Measurements from ENCODE around the gene BMP2K. TPM values are rescaled to one million over a fixed set of nuclear protein-coding genes. Genes with fewer than 3 reads are reported as not detected.

The BMP2K gene
- total and polyA plus RNA-seq, 2 experiments from 2014 or later: 8.2 to 32.5 TPM

GRCh38 chr4:78936989-78937388 lies 160.8 kb downstream of the BMP2K start:
- H3K4me1 Mint-ChIP-seq: peaks cover 31% of the 10 kb centered on the region
- no peak overlapping the region for H2AFZ ChIP-seq
- H3K4me1 ChIP-seq (ENCODE audit: insufficient read depth): peaks cover 27% of the 10 kb centered on the region
- no peaks in the 10 kb centered on the region for H3F3A ChIP-seq (replicated peaks; ENCODE audit: low read depth)
- no peaks in the 10 kb centered on the region for H3K9me3 Mint-ChIP-seq
- no peak overlapping the region for H3K27ac ChIP-seq (ENCODE audit: low read depth)
- ATAC-seq: no peak
- peaks cover 19% of the 10 kb centered on the region for H3K27me3 ChIP-seq (ENCODE audit: insufficient read depth)
- peak overlapping the region; percentile 94 for H3K4me2 ChIP-seq
- H3K4me3 Mint-ChIP-seq: peak overlapping the region; percentile 42
- no peaks in the 10 kb centered on the region; the same call in 1 of the 2 replicates for H3K36me3 ChIP-seq (ENCODE audit: insufficient read depth)
- DNase-seq (ENCODE audit: low spot score): peak; percentile 44
- H3K4me3 ChIP-seq: 0 out of 2 replicates have a peak overlapping the region, but pooled peaks have one; percentile 12
- H3K27me3 Mint-ChIP-seq (ENCODE audit: insufficient read depth, low read depth, poor library complexity): peaks cover 10% of the 10 kb centered on the region
- no peak for TF ChIP-seq EZH2 (IDR thresholded peaks at IDR 0.05; ENCODE audit: low read depth, unreplicated experiment)
- no peak for TF ChIP-seq NANOG (IDR thresholded peaks at IDR 0.05; ENCODE audit: borderline replicate concordance)
- TF ChIP-seq POLR2AphosphoS5 (IDR thresholded peaks at IDR 0.05; ENCODE audit: low read depth): no peak
- TF ChIP-seq REST (IDR thresholded peaks at IDR 0.05; ENCODE audit: unreplicated experiment): no peak
- no peak for TF ChIP-seq JUNB (IDR thresholded peaks at IDR 0.05; ENCODE audit: unreplicated experiment)
- TF ChIP-seq ZNF462 (CRISPR knock-in tag; IDR thresholded peaks at IDR 0.05): no peak
- TF ChIP-seq STAT1 (IDR thresholded peaks at IDR 0.05; ENCODE audit: unreplicated experiment): no peak
- no peak for TF ChIP-seq EZH2phosphoT487 (IDR thresholded peaks at IDR 0.05; ENCODE audit: unreplicated experiment)
- no peak for TF ChIP-seq ZNF114 (CRISPR knock-in tag; IDR thresholded peaks at IDR 0.05)
- TF ChIP-seq ZNF331 (CRISPR knock-in tag; IDR thresholded peaks at IDR 0.05; ENCODE audit: low read depth): no peak
- TF ChIP-seq ETS1 (IDR thresholded peaks at IDR 0.05): no peak
- no peak for TF ChIP-seq CTCF (conservative IDR thresholded peaks at IDR 0.05; ENCODE audit: low read depth in 2 of 2)
- no peak for TF ChIP-seq CREB1 (CRISPR knock-in tag; IDR thresholded peaks at IDR 0.05; ENCODE audit: low read depth)
- no peaks in the 10 kb centered on the region for H3K9me2 ChIP-seq (ENCODE audit: insufficient read depth)
- peaks cover 3% of the 10 kb centered on the region; the same call in 1 of the 3 replicates for H3K36me3 Mint-ChIP-seq (ENCODE audit: low read depth)
- peaks cover 18% of the 10 kb centered on the region for H3K79me2 ChIP-seq (replicated peaks; ENCODE audit: insufficient read depth)
- peaks cover 3% of the 10 kb centered on the region; the same call in 1 of the 2 replicates for H4K20me1 ChIP-seq (replicated peaks; ENCODE audit: insufficient read depth)
- H3K27ac Mint-ChIP-seq: peak overlapping the region; percentile 46; the same call in 1 of the 2 replicates

All from GM23338 (cell line).